ENCODE measurements around the gene ACP4.

GRCh38 chr19:50842130-50842529 is 51.9 kb downstream of the ACP4 start:
- no peak for TF ChIP-seq CTCF (IDR thresholded peaks at IDR 0.05)
- no peak for TF ChIP-seq POLR2A (IDR thresholded peaks at IDR 0.05)
